ENCODE data around the gene MYO1E.
"Not testable (repeated sequence)": the region's sequence is repeated elsewhere in the genome, so short reads cannot be mapped to it uniquely, and the experiment has no call there.

Gene MYO1E

DNA sequence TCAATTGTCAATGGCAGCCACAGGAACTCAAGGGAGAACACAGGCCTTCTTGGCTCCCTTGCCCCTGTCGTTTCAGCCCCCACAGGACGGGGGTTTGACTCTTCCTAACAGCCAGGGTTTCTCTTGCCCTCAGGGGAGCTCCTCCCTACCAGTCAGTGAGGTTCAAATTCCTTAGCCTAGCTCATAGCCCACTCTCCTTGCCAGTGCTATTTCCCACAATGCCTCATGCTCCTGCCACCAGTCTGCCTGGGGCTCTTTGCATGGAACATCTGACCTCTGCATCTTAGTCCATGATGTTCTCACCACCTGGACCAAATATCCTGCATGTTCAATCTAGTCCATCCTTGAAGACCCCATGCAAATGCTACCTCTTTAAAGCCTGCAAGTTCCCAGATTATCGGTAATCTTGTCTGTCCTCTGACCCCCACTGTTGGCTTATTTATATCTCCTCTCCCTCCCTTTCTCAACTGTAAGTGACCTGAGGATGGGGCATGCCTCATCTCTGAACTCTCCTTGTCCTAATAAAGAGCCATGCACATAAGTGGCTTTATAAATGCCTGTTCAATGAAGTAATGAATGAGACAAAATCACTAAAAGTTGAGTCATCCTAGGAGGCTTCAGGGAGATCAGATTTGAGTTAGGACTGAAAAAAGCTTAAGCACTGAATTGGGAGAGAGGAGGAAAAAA lies 78.0 kb downstream of the MYO1E start:
- no peak for DNase-seq (ENCODE audit: low read depth in 2 of 2)

DNA sequence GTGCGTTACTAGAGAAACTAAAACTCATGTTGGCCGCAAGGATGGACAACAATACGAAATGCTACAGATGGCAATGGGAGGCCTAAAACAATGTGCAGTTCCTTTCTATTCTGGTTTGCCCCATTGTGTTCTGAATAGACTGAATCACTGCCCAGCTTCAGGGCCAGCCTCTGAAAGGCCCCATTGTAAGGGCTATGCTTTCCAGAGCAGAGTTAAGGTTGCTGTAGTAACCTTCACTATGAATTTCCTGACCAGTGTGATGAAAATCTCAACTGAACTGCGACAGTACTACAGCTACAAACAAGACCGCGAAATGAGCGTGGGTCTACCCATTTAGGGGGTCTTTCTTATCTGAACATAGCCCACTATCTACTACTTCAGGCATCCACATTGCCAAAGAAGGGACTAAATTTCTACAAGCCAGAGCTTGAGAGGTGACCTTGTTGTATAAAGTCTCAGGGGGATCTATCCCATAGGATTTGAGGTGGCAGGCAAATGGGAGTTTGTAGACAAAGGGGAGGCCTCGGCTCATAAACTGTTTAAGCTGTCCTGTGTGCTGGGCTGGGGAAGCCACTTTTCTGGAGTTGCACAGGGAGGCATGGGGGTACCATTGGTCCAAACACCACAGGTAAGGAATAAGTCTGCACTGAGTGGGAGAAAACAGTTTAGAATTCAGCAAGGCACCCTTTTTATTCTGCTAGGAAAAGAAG lies 80.1 kb downstream of the MYO1E start:
- DNase-seq (ENCODE audit: low read depth in 2 of 2) = no peak

DNA sequence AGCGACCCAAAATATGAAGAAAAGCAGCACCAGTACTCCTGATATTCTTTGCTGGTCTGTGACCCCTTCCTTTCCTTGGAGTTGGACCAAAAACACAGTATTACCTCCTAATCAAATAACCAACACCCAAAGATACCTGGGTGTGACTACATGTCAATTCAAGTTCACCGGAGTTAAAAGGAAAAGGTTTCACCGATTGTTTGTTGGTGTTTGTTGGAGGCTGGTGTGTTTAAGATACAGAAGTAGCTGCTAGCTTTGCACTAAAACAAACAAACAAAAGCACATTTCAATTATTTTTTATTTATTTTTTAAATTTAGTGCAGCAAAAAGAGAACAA lies 81.5 kb downstream of the MYO1E start:
- no peak for DNase-seq (ENCODE audit: low read depth in 2 of 2)

DNA sequence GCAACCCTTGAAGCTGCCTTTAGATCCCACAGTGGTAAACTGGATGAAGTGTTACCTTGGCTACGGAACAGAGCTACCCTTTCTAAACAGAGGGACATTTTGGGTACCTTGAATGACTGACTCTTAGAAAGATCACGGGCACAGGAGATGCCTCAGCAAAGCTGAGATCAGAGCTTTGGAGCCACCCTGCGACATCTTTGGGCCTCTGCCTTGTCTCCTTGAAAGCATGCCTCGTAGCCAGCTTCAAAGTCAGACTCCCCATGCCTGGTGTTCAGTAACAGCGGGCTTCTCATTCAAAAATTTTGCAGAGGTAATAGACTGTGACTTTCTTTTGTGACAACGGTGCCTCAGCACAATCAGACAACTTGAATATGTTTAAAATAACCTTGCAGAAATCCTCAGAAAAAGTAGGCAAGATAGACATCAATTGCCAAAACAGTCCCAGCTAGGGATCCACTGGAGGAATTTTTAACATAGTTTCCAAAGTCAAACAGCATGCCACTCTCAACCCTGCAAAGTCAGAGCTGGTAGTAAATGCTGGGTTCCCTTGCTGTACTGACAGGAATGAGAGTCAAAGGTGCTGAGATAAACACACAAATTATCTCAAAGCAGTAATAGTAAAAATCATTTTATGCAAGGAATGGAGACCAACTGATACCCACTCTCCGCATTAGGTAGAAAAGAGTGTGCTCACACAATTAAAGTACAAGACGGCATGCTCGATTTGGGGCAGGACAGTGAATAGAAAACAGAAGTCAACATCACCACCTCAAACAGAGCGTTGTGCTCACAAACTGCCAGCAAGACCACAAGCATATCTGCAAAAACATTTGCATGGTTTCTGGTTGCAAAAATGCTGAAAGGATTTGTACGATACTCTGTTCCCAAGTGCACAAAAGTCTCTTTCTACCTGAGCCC lies 82.1 kb downstream of the MYO1E start:
- DNase-seq (ENCODE audit: low read depth in 2 of 2) = no peak

DNA sequence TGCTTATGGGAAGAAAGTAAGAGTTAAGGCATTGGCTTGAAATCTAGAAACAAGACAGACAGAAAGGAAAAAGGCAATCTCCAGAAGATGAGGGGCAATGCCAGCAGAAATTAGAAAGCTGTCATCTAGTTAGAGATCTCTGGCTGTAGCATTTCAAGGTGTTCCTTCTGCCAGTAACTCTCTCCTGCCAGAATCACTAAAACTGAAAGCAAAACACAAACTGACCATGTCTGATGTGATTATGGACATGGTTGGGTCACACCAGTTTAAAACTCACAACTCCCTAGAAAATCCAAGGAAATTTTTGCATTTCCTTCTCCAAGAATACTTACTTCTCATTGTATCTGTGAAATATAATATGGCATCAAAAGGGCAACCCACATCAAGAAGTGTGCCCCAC lies 83.1 kb downstream of the MYO1E start:
- DNase-seq (ENCODE audit: low read depth in 2 of 2) = no peak

DNA sequence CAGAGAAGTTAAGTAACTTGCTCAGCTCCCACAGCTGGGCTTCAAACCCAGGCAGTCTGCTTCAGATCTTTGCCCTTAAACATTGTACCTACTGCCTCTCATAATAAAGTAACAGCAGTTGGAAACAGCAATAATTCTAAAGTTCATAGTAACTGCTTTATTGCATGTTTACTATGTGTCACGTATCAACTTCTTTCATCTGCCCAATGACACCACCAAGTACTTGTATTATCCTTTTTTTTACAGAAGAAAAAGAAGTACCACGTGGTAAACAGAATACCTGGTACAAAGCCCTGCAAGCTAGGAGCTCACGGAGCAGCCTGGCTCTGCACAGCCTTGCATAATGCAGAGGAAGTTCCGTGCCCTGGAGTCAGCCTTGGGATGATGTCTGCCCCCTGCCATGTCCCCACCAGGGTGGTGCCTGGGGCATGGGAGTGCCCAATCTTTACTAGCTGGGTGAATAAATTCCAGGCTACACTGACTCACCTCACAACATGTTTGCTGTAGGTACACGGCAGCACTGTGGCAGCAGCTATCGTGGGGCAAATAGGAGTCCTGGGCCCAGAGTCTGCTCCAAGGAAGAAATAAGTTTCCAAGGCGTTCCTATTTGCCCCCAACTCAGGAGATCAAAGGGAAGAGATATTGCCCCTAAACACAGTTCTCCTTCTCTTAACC lies 88.8 kb downstream of the MYO1E start:
- no peak for DNase-seq (ENCODE audit: low read depth in 2 of 2)

DNA sequence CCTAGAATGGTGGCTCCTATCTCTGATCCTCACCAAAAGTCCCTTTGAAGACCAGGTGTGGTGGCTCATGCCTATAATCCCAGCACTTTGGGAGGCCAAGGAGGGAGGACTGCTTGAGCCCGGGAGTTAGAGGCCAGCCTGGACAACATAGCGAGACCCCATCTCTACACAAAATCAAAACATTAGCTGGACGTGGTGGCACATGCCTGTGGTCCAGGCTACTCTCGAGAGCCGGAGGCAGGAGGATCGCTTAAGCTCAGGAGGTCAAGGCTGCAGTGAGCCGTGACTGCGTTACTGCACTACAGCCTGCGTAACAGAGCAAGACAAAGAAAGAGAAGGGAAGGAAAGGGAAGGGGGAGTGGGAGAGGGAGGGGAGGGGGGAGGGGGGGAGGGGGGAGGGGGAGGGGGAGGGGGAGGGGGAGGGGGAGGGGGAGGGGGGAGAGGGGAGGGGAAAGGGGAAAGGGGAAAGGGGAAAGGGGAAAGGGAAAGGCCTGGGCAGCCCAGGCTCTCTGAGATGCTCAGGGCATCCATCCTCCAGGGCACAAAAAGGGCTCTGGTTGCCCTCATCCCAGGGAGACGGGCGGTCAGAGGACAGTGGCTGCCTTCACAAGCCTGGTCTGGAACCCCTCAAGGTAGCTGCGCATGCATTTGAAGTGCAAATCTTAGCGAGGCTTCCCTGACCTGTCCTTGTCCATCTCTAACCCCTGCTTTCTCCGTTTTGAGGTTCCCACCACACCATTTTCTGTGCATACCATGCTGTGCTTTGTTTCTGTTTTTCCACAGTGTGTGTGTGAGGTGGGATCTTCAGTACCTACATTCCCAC lies 89.9 kb downstream of the MYO1E start:
- no peak for DNase-seq (ENCODE audit: low read depth in 2 of 2)

DNA sequence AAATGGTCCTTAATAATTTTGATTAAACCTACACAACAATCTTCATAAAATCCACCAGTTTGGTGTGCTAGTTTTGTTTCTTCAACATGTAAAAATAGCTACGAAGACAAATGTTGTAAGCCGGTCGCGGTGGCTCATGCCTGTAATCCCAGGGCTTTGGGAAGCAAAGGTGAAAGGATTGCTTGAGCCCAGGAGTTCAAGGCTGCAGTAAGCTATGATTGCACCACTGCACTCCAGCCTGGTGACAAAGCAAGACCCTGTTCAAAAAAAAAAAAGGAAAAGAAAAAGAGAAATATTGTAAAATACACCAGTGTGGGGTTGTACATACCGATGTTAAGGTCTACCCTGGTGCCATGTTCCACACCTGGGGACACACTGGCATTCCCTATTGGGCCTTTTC lies 91.0 kb downstream of the MYO1E start:
- DNase-seq (ENCODE audit: low read depth in 2 of 2) = no peak

DNA sequence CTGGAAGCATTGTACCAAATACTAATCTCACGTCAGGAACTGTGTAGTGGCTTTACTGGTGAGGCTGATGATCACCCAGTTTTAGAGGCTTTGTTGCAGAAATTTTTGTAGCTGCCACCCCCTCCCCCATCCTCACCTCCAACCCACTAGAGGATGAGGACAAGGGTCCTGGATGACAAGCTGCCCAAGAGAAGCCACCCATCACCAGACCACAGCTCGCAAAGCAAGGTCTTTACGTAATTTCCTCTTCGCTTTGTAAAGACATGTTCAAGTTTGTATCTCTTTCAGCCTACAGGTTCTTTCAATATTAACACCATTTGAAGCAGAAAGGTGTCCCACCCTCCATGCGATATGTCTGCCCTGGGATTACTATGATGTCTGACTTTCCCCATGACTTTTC lies 91.8 kb downstream of the MYO1E start:
- DNase-seq (ENCODE audit: low read depth in 2 of 2) = no peak

DNA sequence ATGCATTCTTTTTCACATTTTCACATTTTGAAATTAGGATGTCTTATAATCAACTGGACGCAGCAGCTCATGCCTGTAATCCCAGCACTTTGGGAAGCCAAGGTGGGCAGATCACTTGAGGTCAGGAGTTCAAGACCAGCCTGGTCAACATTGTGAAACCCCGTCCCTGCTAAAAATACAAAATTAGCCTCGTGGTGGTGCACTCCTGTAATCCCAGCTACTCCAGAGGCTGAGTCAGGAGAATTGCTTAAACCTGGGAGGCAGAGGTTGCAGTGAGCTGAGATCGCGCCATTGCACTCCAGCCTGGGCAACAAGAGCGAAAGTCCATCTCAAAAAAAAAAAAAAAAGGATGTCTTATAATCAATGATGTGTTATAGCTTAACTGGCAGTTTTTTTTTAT lies 92.4 kb downstream of the MYO1E start:
- not testable (repeated sequence) for DNase-seq (ENCODE audit: low read depth in 2 of 2)

DNA sequence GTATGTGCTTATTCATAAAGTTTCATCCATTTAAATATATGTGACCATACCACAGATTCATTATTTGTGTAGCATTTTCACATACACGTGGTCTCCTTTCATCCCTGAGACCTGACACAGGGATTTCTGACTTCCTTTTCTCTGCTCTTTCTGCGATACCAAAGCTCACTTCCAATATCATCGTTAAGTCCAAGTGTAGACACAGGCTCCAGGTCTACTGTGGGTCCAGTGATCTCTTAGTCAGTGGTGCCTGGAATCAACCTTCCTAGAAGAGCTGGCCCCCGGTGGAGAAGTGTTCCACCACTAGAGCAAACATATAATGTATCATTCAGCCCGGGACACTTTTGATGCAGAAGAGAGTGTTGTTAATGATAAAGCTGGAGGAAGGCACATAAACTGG lies 93.6 kb downstream of the MYO1E start:
- no peak for DNase-seq (ENCODE audit: low read depth in 2 of 2)

DNA sequence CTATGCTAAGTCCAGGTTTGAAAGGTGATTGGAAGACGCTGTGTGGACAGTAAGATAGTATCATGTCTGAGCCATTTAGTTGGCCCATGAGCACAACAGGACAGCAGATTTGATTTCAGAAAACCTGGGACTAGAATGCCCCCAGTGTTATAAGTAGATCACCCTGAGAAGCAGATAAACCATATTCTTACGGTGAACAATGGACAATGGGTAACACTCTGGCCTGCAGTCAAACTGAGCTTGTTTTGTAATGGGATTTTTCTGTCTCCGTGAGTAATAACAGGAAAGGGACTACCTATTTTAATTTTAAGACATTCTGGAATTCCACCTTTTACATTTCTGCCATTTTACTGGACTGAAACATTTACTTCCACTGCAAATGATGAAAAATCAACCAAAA lies 94.6 kb downstream of the MYO1E start:
- DNase-seq (ENCODE audit: low read depth in 2 of 2) = no peak

DNA sequence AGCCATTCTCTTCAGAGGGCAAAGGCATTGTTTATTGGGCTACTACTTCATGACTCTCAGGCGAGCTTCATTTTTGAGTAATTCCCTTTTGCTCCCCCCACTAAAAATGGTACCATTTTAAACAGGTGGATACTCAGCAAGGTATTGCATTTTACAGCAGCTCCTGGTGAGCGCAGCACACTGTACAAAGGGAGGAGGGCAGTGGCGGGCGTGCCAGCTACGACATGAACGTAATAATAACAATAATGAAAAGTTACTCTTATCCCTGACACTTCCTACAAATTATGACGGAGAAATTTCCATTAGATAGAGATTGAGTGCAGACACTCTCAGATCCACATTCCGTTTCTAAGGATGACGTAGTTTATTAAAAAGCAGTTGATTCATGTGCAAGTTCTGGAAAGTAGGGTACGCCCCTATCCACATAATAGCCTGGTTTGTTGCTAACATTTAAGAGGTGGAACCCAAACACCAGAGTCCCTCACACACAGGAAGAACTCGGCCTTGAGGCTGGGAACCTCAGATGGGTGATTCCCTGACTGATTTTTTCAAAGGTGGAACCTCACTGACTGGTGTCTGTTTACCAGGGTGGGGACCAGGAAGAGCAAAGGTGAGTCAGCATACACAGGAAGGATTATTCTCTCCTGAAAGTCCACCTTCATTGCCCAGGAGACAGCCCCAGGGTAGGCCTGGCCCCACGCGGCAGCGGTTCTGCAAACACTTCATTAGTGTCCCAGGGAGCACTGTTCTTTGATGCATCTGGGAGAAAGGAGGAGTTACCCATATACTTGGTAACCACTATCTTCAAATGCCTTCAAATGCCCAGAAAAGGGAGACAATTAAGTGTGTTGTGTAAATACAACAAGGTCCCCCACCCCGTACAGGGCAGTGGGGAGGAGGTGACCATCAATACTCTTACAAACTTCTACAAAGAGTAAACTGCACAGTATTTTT lies 96.2 kb downstream of the MYO1E start:
- no peak for DNase-seq (ENCODE audit: low read depth in 2 of 2)

DNA sequence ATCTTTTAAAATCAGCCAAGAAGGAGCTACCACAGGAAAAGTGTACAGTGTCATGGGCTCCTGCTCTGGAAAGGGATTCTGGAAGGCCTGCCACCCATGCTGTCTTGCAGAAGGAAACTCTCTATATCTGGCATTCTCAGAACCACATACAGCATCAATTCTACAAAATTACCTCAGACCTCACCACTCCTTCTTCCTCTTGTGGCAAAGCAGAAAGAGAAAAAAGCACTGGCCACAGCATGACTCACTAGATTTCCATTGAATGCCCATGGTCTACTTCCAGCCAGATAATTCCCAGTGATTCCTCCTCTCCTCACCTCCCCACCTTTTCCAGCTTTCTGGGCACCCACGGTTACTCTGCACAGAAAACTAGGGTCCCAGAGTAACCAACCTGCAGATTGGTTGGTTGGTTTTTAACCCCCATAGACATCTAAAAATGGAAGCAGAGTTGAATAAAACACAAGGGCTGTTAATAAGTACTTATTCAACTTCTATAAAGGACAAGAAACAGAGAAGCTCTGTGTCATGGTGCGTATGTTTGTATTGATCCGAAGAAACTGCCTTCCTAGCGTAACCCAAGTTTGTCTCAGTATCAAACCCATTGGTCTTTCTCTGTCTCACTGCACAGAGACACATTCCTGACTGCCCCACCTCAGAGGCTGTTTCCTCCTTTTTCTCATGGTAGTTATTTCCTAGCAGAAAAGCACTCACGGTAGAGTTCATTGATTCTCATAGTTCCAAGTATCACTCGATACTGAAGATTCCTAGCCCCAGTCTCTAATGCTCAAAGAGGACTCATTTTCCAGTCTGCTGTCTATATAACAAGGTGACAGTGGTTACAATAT lies 98.3 kb downstream of the MYO1E start:
- no peak for DNase-seq (ENCODE audit: low read depth in 2 of 2)

DNA sequence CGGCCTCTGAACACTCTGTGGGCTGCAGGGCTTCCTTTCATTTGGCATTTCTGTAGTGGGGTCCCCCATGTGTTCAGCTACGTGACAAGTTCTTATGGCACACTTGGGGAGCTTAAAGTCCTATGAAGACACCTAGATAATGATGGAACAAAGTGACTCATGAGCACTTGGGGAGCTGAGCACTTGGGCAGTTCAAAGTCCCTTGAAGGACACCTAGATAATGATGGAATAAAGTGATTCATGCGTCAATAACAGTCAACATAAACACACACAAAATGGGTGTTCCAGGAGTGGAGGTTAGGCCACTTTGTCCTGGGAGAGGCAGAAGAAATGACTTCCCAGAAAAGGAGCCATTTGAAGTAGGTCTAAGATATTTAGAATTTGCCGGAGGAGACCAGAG lies 99.4 kb downstream of the MYO1E start:
- no peak for DNase-seq (ENCODE audit: low read depth in 2 of 2)

DNA sequence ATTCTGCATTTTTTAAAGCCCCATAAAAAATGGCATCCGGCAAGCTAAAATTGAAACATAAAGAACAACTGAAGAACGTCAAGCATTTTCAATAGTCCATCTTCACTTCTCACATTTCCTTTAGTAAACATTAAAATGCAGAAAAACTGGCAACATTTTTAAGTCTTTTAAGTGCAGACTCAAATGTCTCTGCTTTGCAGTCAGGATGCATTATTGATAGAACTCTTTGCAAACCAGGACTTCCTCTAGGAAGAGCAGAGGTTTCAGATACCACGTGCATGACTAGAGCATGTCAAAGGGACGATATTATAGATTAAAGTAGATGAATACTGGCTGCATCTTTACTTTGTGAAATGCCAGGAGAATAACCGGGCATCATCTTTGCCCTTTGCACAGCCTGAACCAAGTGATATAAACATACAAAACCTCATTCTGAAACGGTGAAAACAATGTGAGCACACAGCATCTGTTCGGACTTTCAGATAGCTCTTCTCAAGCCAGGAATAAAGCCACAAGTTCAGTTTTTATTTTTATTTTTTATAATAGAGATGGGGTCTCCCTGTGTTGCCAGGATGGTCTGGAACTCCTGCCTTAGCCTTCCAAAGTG lies 101.0 kb downstream of the MYO1E start:
- DNase-seq (ENCODE audit: low read depth in 2 of 2) = no peak

DNA sequence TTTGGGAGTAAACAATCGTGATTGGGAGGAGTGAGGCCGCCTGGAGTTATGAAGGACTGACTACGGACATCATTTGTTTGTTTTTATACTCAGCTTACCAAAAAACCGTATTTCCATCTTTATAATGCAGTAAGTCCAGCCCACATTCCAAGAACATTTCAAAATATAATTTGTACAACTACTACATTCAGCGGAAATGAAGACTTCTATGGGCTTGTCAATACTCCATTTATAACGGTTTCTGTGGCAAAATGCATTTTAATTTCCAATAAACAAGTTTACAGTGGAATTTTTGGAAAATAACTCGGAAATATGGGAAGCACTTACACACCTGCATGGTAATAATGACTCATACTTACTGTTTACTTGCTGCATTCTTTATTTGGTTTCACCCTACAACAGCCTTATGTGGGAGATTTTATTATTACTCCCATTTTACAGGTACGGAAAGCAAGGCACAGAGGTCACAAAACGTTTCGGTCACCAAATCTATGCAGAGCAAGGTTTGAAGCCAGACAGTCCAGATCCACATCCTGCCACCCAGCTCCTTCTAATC lies 103.7 kb downstream of the MYO1E start:
- no peak for DNase-seq (ENCODE audit: low read depth in 2 of 2)

DNA sequence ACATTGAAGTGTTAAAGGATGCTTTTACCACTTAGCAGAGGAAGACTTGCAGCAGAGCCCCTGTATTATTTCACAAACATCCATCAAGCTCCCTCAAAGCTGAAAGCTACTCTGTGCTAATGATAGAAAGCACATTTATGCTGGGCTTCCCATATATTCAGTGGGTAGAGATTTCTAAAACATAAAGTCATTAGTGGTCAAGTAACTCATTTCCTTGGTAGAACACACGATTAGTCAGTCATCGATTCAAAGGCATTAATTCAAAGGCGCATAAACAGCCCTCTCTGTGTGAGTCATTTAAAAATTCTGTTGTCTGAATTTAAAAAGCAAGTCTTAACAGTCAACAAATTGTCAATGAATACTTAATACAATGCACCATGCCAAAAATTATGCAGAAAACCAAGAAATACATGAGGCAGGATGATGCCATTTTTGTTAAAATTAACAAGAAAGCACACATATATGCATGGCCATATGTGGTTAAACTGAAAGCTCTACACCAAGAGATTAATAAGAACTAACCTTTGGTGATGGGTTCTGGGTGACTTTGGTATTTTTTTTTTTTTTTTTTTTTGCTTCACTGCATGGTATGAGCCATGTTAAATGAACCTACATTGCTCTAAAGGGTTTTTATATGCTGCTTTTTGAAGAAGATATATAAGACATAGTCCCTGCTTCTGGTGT lies 104.4 kb downstream of the MYO1E start:
- no peak for DNase-seq (ENCODE audit: low read depth in 2 of 2)
